HG03280 (cell line): ENCODE data around the gene MRPS18C.
"Not testable (repeated sequence)": the region's sequence is repeated elsewhere in the genome, so short reads cannot be mapped to it uniquely, and the experiment has no call there.

Experiments
- ATAC-seq: cut with Tn5 transposase; IDR thresholded peaks from one replicate; pipeline ENCODE4 v1.9.1; 2021; ENCODE audit warnings: mild to moderate bottlenecking, moderate library complexity; ENCODE audit not compliant: unreplicated experiment

MRPS18C gene

GRCh38 chr4:83496085-83496917 lies 40.4 kb downstream of the MRPS18C start:
- not testable (repeated sequence) for ATAC-seq

DNA sequence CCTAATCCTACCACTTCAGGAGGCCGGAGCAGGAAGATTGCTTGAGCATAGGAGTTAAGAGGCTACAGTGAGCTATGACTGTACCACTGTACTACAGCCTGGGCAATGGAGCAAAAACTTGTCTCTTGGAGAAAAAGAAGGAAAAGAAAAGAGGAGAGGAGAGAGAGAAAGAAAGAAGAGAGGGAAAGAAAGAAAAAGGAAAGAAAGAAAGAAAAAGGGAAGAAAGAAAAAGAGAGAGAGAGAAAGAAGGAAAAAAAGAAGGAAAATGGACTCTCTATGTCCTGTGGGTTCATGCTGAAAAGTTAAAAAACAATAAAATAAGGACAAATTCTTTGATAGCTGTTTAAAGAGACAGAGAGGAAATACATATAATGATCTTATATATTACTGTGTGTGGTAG lies 42.3 kb downstream of the MRPS18C start:
- ATAC-seq, result no peak

- ATAC-seq, result not testable (repeated sequence)
These were observed 45.8 kb downstream of the MRPS18C start for GRCh38 chr4:83501671-83502070.

DNA sequence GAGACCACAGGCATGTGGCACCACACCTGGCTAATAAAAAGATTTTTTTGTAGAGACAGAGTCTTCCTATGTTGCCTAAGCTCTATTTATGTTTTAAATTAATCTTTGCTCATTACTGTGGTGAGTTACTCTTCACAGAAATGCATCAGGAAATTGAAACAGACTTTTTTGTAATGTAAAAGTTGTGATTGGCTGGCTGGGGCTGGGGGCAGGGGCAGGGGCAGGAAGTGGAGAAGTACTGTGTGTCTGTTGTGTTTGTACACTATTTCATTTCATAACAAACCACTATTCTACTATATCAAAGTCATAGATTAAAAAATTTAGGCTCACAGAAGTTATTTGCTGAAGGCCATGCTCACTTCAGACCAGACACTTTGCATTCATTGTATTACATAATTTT lies 48.1 kb downstream of the MRPS18C start:
- no peak for ATAC-seq

DNA sequence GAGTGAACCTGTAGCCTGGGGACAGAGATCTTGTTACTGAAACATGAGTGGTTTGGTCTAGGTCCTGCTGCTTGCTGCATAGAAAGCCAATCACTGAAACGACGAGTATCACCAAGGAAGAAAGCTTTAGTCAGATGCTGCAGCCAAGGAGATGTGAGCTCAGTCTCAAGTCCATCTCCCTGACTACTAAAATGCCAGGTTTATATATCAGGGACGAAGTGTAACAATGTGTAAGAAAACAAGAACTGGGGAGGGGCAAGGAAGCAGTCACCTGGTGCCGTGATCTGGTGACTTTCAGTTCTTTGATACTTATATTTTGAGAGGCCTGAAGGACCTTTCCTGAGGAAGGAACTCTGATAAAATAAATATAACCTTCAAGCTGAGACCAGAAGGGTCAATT lies 48.6 kb downstream of the MRPS18C start:
- ATAC-seq, result no peak

DNA sequence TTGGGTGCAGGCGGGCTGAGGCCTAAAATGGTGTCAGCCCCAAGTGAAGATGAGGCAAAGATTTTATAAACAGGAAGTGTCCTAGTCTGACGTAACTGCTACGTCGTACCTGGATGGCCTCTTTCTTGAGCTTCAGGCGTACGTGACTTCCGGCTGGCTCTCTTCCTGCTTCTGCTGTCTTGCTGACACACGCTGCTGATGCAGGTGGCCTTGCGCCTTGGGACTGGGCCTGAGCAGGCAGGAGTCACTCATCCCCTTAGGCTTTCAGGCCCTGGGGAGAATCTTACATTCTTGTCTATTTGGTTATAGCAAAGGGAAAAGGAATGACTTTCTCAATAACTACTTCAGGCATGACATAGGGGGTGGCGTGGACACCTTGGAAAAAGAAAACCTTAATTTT lies 49.1 kb downstream of the MRPS18C start:
- ATAC-seq, result no peak

DNA sequence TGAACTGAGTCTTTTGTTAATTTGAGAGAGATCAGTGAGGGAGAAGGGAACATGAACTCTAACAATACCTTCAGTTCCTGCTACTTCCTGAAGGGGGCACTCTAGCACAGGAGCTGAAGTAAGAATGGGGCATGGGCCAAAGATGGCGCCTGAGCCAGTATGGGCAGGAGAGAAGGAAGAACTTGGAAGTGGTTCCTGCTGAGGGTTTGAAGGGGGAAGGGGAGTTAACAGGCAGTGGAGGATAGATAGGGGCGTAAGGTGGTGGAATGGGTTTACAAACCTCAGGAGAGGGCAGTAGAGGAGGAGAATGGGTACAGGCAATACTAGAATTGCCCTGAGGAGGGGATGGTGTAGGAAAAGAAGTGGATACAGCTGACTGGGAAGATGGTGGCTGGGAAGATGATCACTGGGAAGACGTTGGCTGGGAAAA lies 53.3 kb downstream of the MRPS18C start:
- not testable (repeated sequence) for ATAC-seq

DNA sequence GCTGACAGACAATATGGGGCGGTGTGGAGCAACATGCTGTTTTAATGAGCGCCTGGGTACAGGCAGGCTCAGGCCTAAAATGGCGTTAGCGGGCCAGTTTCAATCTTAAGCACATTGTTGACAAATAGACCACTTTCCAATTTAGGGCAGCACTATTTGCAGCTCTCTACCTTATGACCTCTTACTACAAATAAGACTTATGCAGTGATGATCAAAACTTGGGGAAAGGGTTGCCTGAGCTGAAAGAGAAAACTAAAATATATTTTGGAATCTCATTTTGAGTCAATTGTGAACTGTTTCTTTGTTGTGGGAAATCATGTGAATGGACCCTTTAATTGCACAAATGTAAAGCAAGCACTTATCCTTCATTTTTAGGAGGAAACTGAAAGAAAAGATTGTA lies 54.6 kb downstream of the MRPS18C start:
- no peak for ATAC-seq
